IPS DF 6.9 (cell line): ENCODE measurements around the gene VILL.

Source experiments
- DNase-seq: peaks from one replicate; pipeline ENCODE4 v3.0.0-alpha.2; 2013; ENCODE audit warnings: low read depth, low spot score
- H3K27ac ChIP-seq: one replicate; pipeline ENCODE4 v1.5.1; 2013; ENCODE audit warnings: low read length, control low read depth
- H3K27me3 ChIP-seq: 2 replicates; pipeline ENCODE4 v1.6.1; 2013; ENCODE audit warnings: mild to moderate bottlenecking, low read length; ENCODE audit not compliant: control insufficient read depth, insufficient read depth
- H3K36me3 ChIP-seq: 2 replicates; pipeline ENCODE4 v1.6.1; 2013; ENCODE audit warnings: low read length; ENCODE audit not compliant: control insufficient read depth, insufficient read depth
- H3K4me1 ChIP-seq: 2 replicates; pipeline ENCODE4 v1.6.1; 2013; ENCODE audit warnings: low read length; ENCODE audit not compliant: control insufficient read depth, insufficient read depth
- H3K4me3 ChIP-seq: 2 replicates; pipeline ENCODE4 v1.5.1; 2013; ENCODE audit warnings: mild to moderate bottlenecking, low read length
- H3K9me3 ChIP-seq: 2 replicates; pipeline ENCODE4 v1.6.1; 2013; ENCODE audit warnings: low read length, inconsistent platforms; ENCODE audit not compliant: control insufficient read depth, insufficient read depth
- WGBS: extraction: QIAGEN DNeasy Blood & Tissue Kit; methylation state at CpG from one replicate; pipeline ENCODE4 v1.1.7; 2013; ENCODE audit warnings: mixed read lengths, missing lambda C conversion rate; ENCODE audit not compliant: insufficient read length, insufficient coverage; 5-methylcytosine and 5-hydroxymethylcytosine counted together

The VILL gene

DNA sequence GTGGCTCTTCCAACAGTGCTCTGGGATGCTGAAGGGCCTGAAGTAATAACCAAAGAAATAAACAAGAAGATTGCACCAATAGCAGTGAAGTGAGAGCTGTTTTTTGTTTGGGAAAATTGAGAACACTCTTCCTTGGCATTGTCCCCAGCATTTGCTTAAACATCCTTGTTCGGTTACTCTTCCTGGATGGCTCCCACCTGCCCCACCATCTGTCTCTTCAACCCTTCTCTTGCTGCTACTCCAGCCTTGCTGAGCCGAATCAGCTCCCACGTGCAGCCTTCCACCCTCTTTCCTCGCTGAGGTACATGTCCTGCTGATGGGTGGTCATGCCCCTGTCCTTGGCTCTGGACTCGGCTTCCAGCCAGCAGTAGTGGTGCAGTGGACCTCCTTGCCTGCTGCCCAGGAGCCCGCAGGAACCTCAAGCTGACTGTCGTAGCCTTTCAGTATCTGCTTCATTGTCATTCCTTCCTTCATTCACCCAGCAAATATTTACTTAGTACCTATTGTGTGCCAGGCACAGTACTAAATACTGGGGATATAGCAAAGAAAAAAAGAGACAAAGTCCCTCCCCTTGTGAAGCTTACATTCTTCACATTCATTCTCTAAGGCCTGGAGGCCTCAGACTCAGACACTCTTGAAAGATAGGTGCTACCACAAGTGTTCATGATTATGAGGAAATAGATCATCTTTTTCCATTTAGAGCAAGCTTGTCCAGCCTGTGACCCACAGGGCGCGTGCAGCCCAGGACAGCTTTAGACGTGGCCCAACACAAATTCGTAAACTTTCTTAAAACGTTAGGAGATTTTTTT is 17.1 kb upstream of the VILL start:
- no peak overlapping the region for H3K27ac ChIP-seq

DNA sequence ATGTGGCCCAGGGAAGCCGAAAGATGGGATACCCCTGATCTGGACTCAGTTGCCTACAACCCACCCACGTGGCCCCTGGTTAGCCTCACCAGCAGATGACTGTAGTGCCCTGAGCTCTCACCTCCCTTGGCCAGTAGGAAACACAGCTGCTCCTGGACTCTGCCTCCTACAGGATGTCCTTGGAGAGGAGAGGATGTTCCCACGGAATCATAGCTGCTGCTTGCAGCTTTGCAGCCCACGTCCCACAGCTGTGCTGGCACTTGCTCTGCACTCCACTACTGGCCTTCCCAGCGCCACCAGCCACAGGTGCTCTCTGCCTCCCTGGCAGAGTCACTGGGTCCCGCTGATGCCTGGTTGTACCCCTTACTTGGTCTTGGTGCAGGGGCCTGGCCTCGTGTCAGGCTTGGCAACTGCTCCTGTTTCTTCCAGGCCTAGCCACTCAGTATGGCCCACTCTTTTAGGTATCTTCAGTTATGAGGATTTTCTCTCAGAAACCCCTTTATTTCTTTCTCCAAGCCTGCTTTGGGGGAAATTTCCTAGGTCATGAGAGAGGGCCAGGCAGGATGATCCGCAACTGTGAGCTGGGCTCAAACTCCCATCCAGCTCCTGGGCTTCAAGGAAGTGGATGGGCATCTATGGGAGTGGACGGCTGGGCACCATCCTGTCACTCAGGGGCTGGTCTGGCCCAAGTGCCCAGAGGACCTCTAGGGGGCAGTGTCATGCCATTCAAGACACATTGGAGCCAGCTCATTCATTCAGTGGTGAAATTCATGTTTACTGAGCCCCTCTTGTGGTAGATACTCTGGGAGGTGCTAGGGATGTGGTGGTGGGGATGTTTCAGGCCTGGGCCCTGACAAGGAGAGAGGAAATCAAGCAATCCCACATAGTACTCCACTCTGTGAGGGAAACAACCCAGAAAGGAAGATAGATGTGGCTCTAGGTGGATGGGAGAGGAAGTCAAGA is 16.2 kb upstream of the VILL start:
- Histone ChIP-seq H3K4me1 (peaks cover 3% of the 10 kb centered on the region; the same call in 1 of the 2 replicates), H3K27me3 (no peaks in the 10 kb centered on the region), H3K9me3 (no peaks in the 10 kb centered on the region), H3K27ac (no peak overlapping the region), H3K36me3 (no peaks in the 10 kb centered on the region; the same call in 1 of the 2 replicates), H3K4me3 (no peak overlapping the region)
- DNase-seq: no peak
- no CpG with 5 or more reads among the region's 9 CpGs for WGBS

More for the DNA sequence above, 17.1 kb upstream of the VILL start:
- DNase-seq: no peak
- Histone ChIP-seq H3K27me3 (no peaks in the 10 kb centered on the region), H3K4me3 (no peak overlapping the region), H3K9me3 (no peaks in the 10 kb centered on the region), H3K4me1 (peaks cover 3% of the 10 kb centered on the region; the same call in 1 of the 2 replicates), H3K36me3 (no peaks in the 10 kb centered on the region; the same call in 1 of the 2 replicates)
- no CpG with 5 or more reads among the region's 12 CpGs for WGBS

DNA sequence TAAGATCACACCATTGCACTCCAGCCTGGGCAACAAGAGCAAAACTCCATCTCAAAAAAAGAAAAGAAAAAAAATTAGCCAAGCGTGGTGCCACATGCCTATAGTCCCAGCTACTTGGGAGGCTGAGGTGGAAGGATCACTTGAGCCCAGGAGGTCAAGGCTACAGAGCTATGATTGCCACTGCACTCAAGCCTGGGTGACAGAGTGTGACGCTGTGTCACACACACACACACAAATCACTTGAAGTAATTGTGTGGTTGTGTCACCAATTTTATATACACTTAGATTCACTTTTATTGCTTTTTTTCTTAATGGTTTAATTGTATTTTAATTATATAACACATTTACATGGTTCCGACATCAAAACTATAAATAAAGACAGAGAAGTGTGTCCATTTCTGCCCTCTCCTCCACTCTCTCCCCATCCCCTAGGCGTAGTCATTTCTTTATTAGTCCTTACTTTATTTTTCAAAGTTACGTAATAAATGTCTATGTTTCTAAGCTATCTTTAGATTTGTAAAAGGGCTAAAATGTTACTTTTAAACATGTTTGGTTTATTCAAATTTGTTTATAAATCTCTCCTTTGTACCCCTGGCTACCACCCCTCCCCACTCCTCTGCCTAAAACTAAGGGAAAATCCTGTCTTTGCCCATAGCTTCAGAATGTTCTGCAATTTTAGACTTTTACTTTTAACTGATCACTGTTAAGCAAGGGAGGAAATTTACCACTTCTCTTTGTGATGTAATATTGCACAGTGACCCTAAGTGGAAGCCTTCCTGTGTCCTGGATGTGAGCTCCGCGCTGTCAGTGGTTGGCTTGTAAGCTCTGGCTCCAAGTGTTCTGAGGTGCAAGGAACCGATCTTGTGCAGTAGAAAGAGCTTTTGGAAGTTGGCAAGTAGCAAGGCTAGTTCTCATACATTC is 10.8 kb upstream of the VILL start:
- no peaks in the 10 kb centered on the region; the same call in 1 of the 2 replicates for H3K36me3 ChIP-seq
- no peak overlapping the region for H3K27ac ChIP-seq
- H3K4me3 ChIP-seq: no peak overlapping the region
- H3K27me3 ChIP-seq: no peaks in the 10 kb centered on the region
- H3K4me1 ChIP-seq: no peaks in the 10 kb centered on the region
- no CpG with 5 or more reads among the region's 8 CpGs for WGBS
- no peaks in the 10 kb centered on the region for H3K9me3 ChIP-seq
- no peak for DNase-seq

DNA sequence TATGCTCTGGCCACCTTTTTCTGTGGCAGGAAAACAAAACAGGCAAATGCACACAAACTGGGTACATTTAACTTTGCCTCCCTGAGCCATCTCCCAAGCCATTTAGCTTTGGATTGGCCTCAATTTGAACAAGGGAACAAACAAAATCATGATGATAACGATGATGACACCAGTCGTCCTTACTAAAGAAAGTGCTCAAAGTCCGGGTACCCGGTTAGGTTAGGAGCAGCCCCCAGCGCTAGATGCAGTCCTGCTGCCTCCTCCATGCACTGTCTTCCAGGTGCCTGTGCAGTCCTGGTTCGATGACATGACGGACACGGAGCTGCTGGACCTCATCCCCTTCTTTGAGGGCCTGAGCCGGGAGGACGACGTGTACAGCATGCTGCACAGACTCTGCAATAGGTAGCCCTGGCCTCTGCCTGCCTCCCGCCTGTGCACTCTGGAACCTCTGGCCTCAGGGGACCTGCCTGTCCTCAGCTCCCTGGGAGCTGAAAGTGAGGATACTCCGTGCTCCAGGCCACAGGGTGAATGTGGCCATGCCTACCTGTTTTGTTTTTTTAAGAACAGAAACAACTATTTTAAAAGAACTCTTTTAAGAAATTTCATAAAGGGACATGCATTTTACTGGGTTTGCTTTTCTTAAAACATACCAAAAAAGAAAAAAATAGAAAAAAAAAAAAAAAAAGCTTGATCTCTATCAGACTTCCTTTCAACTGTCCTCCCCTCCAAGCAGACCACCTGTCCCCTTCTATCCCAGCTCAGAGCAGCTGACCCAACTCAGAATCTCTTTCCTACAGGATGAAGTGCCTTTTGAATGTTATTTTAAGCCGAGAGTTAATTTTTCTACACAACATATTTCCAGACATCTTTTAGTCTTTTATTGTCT is 9.9 kb upstream of the VILL start:
- WGBS: no CpG with 5 or more reads among the region's 14 CpGs
- Histone ChIP-seq H3K27ac (no peak overlapping the region), H3K27me3 (no peaks in the 10 kb centered on the region), H3K4me3 (no peak overlapping the region), H3K36me3 (no peaks in the 10 kb centered on the region; the same call in 1 of the 2 replicates), H3K4me1 (no peaks in the 10 kb centered on the region), H3K9me3 (no peaks in the 10 kb centered on the region)
- DNase-seq: no peak

DNA sequence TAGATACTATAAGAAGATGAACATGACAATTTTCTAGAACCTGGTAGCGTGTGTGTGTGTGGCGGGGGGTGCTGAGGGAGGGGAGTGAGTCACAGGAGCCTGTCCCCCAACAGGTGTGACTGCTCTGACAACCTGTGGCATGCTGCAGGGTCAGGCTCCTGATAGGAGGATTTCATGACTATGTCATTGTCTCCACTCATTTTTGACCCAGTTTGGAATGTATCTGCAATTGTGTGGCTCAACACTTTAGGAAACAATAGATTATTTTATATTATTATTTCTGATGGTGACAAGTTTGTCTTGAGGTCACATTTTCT is 9.3 kb upstream of the VILL start:
- no peak overlapping the region for H3K4me3 ChIP-seq
- no peaks in the 10 kb centered on the region; the same call in 1 of the 2 replicates for H3K36me3 ChIP-seq
- H3K27me3 ChIP-seq: no peaks in the 10 kb centered on the region
- no CpG with 5 or more reads among the region's 2 CpGs for WGBS
- H3K27ac ChIP-seq: no peak overlapping the region
- no peak for DNase-seq
- H3K9me3 ChIP-seq: no peaks in the 10 kb centered on the region
- no peaks in the 10 kb centered on the region for H3K4me1 ChIP-seq

DNA sequence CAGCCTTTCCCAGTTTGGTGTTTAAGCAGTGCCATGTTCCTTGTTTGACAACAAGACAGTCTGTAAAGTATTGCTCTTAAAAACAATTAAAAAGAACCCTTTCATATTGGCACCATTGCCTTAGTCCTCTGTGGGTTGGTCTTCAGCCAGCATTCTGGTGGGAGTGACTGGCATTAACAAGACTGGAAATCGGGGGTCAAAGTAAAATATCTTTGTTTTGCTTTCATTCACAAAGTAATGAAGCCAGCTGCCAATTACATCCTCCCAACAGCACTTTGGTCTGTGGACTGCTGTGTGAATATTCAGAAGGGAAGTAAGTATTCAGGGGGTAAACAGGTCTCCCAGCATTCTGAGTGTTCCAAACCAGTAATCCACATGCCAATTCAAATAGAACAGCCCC is 8.3 kb upstream of the VILL start:
- H3K27me3 ChIP-seq: no peaks in the 10 kb centered on the region
- H3K27ac ChIP-seq: no peak overlapping the region
- no peak overlapping the region for H3K4me3 ChIP-seq
- H3K4me1 ChIP-seq: no peaks in the 10 kb centered on the region
- no peaks in the 10 kb centered on the region for H3K9me3 ChIP-seq
- no peak for DNase-seq
- no CpG with 5 or more reads among the region's 1 CpG for WGBS
- H3K36me3 ChIP-seq: no peaks in the 10 kb centered on the region

DNA sequence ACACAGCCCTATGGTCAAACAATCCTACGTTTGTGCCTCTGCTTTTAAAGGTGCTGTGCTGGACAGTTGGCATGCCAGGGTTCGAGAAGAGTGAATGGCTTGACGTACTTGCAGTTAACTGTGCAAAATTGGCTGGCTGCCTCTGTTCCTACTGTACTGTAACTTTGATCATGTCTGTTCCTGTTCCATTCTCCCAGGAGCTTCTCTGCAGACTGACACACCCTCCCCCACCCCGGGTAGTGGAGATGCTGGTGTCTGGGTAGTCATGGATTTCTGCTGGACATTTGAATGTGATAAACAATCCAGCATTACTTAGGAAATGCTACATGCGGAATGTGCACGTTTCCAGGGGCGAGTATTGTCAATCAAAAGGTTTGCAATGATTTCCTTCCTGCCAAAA is 6.5 kb upstream of the VILL start:
- WGBS: no CpG with 5 or more reads among the region's 7 CpGs
- no peak overlapping the region for H3K27ac ChIP-seq
- H3K27me3 ChIP-seq: no peaks in the 10 kb centered on the region
- no peak overlapping the region for H3K4me3 ChIP-seq
- no peak for DNase-seq
- H3K36me3 ChIP-seq: no peaks in the 10 kb centered on the region
- H3K4me1 ChIP-seq: no peaks in the 10 kb centered on the region
- H3K9me3 ChIP-seq: no peaks in the 10 kb centered on the region

DNA sequence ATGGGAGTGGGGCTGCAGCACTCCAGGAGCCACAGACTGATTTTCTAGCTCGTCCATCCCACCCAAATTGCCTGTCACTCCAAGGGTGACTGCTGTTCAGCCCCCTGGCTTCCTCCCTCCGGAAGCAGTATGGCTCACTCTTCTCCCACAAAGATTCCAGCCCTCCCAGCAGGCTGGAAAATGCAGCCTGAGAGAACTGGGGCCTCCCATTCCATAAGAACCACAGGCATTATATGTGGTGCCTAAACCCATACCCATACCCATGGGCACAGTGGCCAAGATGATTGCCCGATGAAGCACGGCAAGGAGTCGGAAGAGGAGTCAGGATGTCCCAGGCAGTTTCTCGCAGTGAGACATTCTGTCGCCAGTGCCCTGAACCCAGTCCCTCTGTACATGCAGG is 6.0 kb upstream of the VILL start:
- WGBS: no CpG with 5 or more reads among the region's 7 CpGs
- H3K36me3 ChIP-seq: no peaks in the 10 kb centered on the region
- no peak overlapping the region for H3K27ac ChIP-seq
- no peaks in the 10 kb centered on the region for H3K27me3 ChIP-seq
- H3K4me1 ChIP-seq: no peaks in the 10 kb centered on the region
- no peak overlapping the region for H3K4me3 ChIP-seq
- DNase-seq: no peak
- no peaks in the 10 kb centered on the region for H3K9me3 ChIP-seq

DNA sequence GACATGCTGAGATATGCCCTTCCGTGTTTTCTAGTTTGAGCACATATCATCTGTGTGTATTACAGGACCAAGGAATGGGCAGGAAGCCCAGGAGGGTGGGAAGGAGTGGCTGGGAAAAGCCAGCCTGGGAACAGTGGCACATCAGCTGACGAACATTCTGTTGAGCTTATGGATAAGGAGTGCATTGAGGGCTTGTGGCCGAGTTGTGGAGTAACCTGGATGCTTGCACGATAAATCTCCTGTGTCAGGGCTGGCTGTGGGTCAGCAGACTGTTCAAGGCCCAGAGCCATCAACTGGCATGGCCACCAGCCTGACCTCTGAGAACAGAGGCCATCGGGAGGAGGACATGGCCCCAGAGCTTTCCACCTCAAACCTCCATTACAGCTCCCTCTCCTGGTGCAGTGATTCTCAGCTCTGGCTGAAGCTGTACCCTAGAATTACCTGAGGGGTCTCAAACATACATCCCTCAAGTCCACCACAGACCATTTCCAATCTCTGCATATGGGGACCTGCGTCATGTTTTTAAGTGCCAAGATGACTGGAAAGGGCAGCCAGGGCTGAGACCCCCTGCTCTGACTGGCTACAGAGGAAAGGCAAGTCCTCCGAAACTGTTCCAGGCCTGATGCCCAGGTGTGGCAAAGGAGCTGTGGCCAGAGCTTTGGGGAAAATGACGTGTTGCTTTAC is 4.8 kb upstream of the VILL start:
- Histone ChIP-seq H3K4me1 (0 out of 2 replicates have a peak, but pooled peaks cover 2% of the 10 kb centered on the region), H3K4me3 (no peak overlapping the region), H3K27ac (no peak overlapping the region), H3K36me3 (no peaks in the 10 kb centered on the region), H3K9me3 (no peaks in the 10 kb centered on the region), H3K27me3 (no peaks in the 10 kb centered on the region)
- no CpG with 5 or more reads among the region's 8 CpGs for WGBS
- DNase-seq: no peak
